ENCODE results near the gene KCTD16.

GRCh38 chr5:144237851-144238250 lies 67.2 kb downstream of the KCTD16 start:
- TF ChIP-seq POLR2AphosphoS5 (IDR thresholded peaks at IDR 0.05) (no peak), CTCF (IDR thresholded peaks at IDR 0.05 in 8 of 11, conservative IDR thresholded peaks at IDR 0.05 in 3 of 11) (no peak)
